Right lobe of liver (tissue), 4 donors: ENCODE results near the gene ITGB3.

Experiments used
- POLR2A ChIP-seq: fragments of 450-650 bp; IDR thresholded peaks from one replicate; pipeline ENCODE4 v1.6.1; 2017; ENCODE audit warnings: antibody characterized with exemption, mild to moderate bottlenecking
- TF ChIP-seq, protein P1 (sequence below), 4 donors: fragments of 200-600 bp in 3 of 4; fragments of 450-650 bp in 1 of 4; IDR thresholded peaks; one replicate each; pipeline versions ENCODE4 v1.5.1 to v1.8.0; 2016 to 2022; ENCODE audit warnings: antibody characterized with exemption in 4 of 4, mild to moderate bottlenecking in 2 of 4
- donor health status: DM: no; HTN: no; CAD: no.
- donor health status: DM: no; HTN: no; CAD: no.
- donor health status: DM: no; HTN: yes; CAD: no.

DNA sequence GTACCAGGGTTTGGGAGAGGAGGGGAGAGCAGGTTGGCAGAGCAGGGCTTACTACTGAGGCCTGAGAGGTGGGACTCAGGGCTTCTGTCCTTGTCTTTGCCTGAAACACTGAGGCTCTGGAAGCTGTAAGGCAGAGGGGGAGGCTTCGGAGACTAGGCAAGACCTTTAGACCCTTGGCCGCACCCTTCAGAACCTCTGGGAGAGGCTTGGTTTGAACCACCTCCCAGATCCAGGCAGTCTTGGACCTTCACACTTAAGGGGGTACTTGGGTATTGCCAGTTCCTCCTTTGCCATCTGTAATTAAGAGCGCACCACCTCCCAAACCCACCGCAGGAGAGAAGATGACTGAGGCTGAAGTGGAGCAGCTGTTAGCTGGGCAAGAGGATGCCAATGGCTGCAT, 31.6 kb upstream of the ITGB3 start:
- TF ChIP-seq, protein P1, sequence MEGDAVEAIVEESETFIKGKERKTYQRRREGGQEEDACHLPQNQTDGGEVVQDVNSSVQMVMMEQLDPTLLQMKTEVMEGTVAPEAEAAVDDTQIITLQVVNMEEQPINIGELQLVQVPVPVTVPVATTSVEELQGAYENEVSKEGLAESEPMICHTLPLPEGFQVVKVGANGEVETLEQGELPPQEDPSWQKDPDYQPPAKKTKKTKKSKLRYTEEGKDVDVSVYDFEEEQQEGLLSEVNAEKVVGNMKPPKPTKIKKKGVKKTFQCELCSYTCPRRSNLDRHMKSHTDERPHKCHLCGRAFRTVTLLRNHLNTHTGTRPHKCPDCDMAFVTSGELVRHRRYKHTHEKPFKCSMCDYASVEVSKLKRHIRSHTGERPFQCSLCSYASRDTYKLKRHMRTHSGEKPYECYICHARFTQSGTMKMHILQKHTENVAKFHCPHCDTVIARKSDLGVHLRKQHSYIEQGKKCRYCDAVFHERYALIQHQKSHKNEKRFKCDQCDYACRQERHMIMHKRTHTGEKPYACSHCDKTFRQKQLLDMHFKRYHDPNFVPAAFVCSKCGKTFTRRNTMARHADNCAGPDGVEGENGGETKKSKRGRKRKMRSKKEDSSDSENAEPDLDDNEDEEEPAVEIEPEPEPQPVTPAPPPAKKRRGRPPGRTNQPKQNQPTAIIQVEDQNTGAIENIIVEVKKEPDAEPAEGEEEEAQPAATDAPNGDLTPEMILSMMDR (IDR thresholded peaks at IDR 0.05) = no peak
- TF ChIP-seq POLR2A = no peak
